ENCODE results near the gene OTUB2.
A peak's percentile ranks its signal among the peaks of the same experiment; 100 is the strongest.

OTUB2 gene

GRCh38 chr14:94019329-94019728, 6.8 kb upstream of the OTUB2 start:
- DNase-seq (ENCODE audit: low read depth), result no peak
- H3K4me3 ChIP-seq (ENCODE audit: control insufficient read depth, low read depth, low read length), result no peak overlapping the region
- no peak for TF ChIP-seq CTCF (conservative IDR thresholded peaks at IDR 0.05; ENCODE audit: control insufficient read depth, insufficient read depth, low read depth, low read length)

- no peak for DNase-seq (ENCODE audit: low read depth)
- TF ChIP-seq CTCF (conservative IDR thresholded peaks at IDR 0.05; ENCODE audit: control insufficient read depth, insufficient read depth, low read depth, low read length), result no peak
- no peak overlapping the region for H3K4me3 ChIP-seq (ENCODE audit: control insufficient read depth, low read depth, low read length)
Measured at GRCh38 chr14:94020267-94020666, 5.9 kb upstream of the OTUB2 start.

DNA sequence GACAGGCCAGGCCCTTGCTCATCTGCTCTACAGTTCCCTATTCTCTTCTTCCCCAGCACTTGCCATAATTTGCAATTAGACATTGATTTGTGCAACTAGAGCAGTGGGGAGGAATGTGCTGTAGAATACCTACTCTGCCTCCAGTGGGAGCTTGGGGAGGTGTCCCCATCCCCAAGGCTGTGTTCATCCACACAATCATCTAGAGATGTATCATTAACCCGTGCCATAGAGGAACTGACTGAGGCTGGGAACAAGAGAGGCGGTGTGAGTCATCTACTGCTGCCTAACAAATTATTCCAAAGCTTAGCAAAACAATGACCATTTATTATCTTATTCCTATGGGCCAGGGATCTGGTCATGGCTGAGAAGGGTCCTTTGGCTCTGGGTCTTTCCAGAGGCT, 5.1 kb upstream of the OTUB2 start:
- no peak overlapping the region for H3K4me3 ChIP-seq (ENCODE audit: control insufficient read depth, low read depth, low read length)
- peak; percentile 46 for DNase-seq (ENCODE audit: low read depth)
- TF ChIP-seq CTCF (conservative IDR thresholded peaks at IDR 0.05; ENCODE audit: control insufficient read depth, insufficient read depth, low read depth, low read length), result no peak

- DNase-seq (ENCODE audit: low read depth), result no peak
- no peak for TF ChIP-seq CTCF (conservative IDR thresholded peaks at IDR 0.05; ENCODE audit: control insufficient read depth, insufficient read depth, low read depth, low read length)
- no peak overlapping the region for H3K4me3 ChIP-seq (ENCODE audit: control insufficient read depth, low read depth, low read length)
Measured at GRCh38 chr14:94021416-94022157, 4.6 kb upstream of the OTUB2 start.

DNA sequence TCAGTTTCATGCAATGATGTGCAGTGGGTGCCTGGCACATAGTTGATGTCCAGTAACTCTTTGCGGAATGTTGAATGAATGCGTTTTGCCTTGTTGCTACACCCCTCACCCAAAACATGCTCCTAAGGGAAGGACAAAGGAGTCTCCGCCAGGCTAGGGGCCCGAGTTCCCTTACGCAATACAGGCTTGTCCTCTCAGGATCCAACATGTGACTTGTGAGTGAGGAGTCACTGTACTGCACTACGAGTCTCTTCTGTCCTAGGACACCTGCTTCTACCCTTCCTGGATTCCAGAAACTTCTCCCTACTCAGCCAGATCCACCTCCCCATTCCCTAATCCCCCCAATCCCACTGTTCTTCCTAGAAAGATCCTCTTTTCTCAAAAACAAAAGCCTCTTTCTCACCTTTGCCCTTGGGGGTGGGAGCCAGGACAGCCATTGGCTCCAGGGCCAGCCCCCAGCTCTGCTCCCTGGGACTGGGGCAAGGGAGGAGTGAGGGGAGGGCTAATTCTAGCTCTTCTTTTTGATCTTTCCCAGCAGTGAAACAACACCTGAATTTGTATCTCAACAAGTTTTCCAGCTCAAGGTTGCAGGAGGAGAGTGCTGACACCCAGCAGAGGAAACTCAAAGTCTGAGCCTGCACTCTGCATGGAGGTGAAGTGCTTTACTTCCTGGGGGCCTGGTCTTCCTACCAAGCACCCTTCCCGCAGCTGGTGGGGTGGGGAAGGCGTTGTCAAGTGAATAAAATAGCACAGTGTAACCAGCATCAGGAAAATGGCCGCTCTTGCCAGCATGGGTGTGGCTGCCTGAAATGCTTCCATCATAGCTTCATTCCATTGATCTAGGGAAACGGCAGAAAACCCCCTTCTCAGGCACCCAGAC, 3.4 kb upstream of the OTUB2 start:
- H3K4me3 ChIP-seq (ENCODE audit: control insufficient read depth, low read depth, low read length), result no peak overlapping the region
- no peak for TF ChIP-seq CTCF (conservative IDR thresholded peaks at IDR 0.05; ENCODE audit: control insufficient read depth, insufficient read depth, low read depth, low read length)
- DNase-seq (ENCODE audit: low read depth), result no peak

DNA sequence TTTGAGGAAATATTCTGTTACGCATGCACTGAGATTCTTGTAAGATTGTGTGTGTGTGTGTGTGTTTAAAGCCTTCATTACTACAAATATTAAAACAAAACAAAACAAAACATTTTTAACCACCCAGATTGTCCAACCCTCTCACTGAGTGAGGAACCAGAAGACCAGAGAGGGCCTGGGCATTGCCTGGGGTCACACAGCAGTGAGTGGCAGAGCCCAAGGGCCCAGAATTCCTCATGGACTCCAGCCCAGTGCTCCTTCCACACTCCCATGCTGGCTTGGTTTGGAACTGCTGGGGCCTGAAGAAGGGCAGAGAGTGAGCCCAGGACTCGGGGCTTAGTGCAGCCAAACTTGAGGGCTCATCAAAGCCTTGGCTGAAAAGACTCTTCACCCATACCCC, 1.6 kb upstream of the OTUB2 start:
- no peak overlapping the region for H3K4me3 ChIP-seq (ENCODE audit: control insufficient read depth, low read depth, low read length)
- DNase-seq (ENCODE audit: low read depth), result no peak
- no peak for TF ChIP-seq CTCF (conservative IDR thresholded peaks at IDR 0.05; ENCODE audit: control insufficient read depth, insufficient read depth, low read depth, low read length)
